ENCODE results near the gene METTL1. TPM values are rescaled to one million over a fixed set of nuclear protein-coding genes. Genes with fewer than 3 reads are reported as not detected.
"Not testable (repeated sequence)": the region's sequence is repeated elsewhere in the genome, so short reads cannot be mapped to it uniquely, and the experiment has no call there.

Gene METTL1
- total RNA-seq, 2 donors from 2014 or later = 9.3 to 11.6 TPM

- intact Hi-C loops (cut with DNase I, micrococcal nuclease); ATAC-seq: not testable (repeated sequence)
Observed at GRCh38 chr12:57774634-57775033, 2.7 kb upstream of the METTL1 start.

GRCh38 chr12:57772429-57773322 is 771 bp upstream of the METTL1 start, which contains the start of gene EEF1AKMT3:
Gene EEF1AKMT3, plus strand, starts transcription at chr12:57772614. Its CDS starts 111 bp downstream, at chr12:57772725.
- DNase-seq = peak; percentile 77 to 80
- intact Hi-C loops (cut with DNase I, micrococcal nuclease) = no loop called here
- ATAC-seq = peak; percentile 76

More at GRCh38 chr12:57774634-57775033, 2.7 kb upstream of the METTL1 start:
- not testable (repeated sequence) for DNase-seq

GRCh38 chr12:57771236-57771872 is 551 bp downstream of the METTL1 start:
- intact Hi-C loops (cut with DNase I, micrococcal nuclease) = no loop called here
- peak; percentile 60 for ATAC-seq
- DNase-seq = peak; percentile 91

- intact Hi-C loops (cut with DNase I, micrococcal nuclease) = no loop called here
- ATAC-seq = no peak
- no peak for DNase-seq
Observed at GRCh38 chr12:57770734-57771133, 1.2 kb downstream of the METTL1 start.

GRCh38 chr12:57769594-57769993 is 2.3 kb downstream of the METTL1 start:
- no peak for DNase-seq
- intact Hi-C loops (cut with DNase I, micrococcal nuclease) = no loop called here
- ATAC-seq = no peak

- ATAC-seq (no peak), DNase-seq (no peak)
- intact Hi-C loops (cut with DNase I, micrococcal nuclease) = no loop called here
Observed at GRCh38 chr12:57767876-57768275, 4.0 kb downstream of the METTL1 start.

GRCh38 chr12:57767305-57767698 is 4.6 kb downstream of the METTL1 start:
- DNase-seq = no peak
- no peak for ATAC-seq
- intact Hi-C loops (cut with DNase I, micrococcal nuclease) = no loop called here

GRCh38 chr12:57766464-57767304 is 5.2 kb downstream of the METTL1 start, which contains the start of gene CYP27B1:
Gene CYP27B1, minus strand, starts transcription at chr12:57767078. Its CDS starts 37 bp downstream, at chr12:57767041.
- intact Hi-C loops (cut with DNase I, micrococcal nuclease) = no loop called here
- peak in 1 of 2 donors; percentile 25 for DNase-seq
- peak; percentile 30 for ATAC-seq

GRCh38 chr12:57765698-57766463 is 6.0 kb downstream of the METTL1 start:
- ATAC-seq (peak; percentile 45), DNase-seq (peak in 1 of 2 donors; percentile 41)
- intact Hi-C loops (cut with DNase I, micrococcal nuclease) = no loop called here

- intact Hi-C loops (cut with DNase I, micrococcal nuclease) = no loop called here
- peak; percentile 64 for ATAC-seq
- peak in 1 of 2 donors; percentile 72 for DNase-seq
Observed at GRCh38 chr12:57765003-57765697, 6.8 kb downstream of the METTL1 start.

GRCh38 chr12:57764662-57765002 is 7.3 kb downstream of the METTL1 start:
- ATAC-seq (peak; percentile 68), DNase-seq (peak in 1 of 2 donors; percentile 46)
- intact Hi-C loops (cut with DNase I, micrococcal nuclease) = no loop called here

GRCh38 chr12:57763881-57764661 is 7.8 kb downstream of the METTL1 start:
- DNase-seq (no peak), ATAC-seq (no peak)

GRCh38 chr12:57762463-57762862 is 9.4 kb downstream of the METTL1 start:
- intact Hi-C loops (cut with DNase I, micrococcal nuclease) = no loop called here
- no peak for ATAC-seq

More at GRCh38 chr12:57763881-57764661, 7.8 kb downstream of the METTL1 start:
- intact Hi-C loops (cut with DNase I, micrococcal nuclease) = no loop called here

GRCh38 chr12:57761391-57761998 is 10.4 kb downstream of the METTL1 start:
- ATAC-seq (no peak), DNase-seq (no peak)

More at GRCh38 chr12:57762463-57762862, 9.4 kb downstream of the METTL1 start:
- DNase-seq = no peak

GRCh38 chr12:57760347-57760982 is 11.4 kb downstream of the METTL1 start:
- intact Hi-C loops (cut with DNase I, micrococcal nuclease) = no loop called here
- DNase-seq (no peak), ATAC-seq (no peak)

More at GRCh38 chr12:57761391-57761998, 10.4 kb downstream of the METTL1 start:
- intact Hi-C loops (cut with DNase I, micrococcal nuclease) = no loop called here

Measured in left colon (tissue), 2 donors.